Hair follicle dermal papilla cell (primary cell): Measurements from ENCODE around the gene NEK9. TPM values are rescaled to one million over a fixed set of nuclear protein-coding genes. Genes with fewer than 3 reads are reported as not detected.

Experiments used
- small RNA-seq: library from RNA; depleted of rRNA; stranded (forward); fragments of <200 nt; gene quantifications from one replicate; pipeline ENCODE3, GENCODE V24; 2012
- total RNA-seq: library from RNA; depleted of rRNA; stranded (reverse); fragments of >200 nt; gene quantifications from 2 replicates; pipeline ENCODE4 v1.2.3, GENCODE V29; 2012

The NEK9 gene
- total RNA-seq: 45.3 and 48.5 TPM in 2 replicates

DNA sequence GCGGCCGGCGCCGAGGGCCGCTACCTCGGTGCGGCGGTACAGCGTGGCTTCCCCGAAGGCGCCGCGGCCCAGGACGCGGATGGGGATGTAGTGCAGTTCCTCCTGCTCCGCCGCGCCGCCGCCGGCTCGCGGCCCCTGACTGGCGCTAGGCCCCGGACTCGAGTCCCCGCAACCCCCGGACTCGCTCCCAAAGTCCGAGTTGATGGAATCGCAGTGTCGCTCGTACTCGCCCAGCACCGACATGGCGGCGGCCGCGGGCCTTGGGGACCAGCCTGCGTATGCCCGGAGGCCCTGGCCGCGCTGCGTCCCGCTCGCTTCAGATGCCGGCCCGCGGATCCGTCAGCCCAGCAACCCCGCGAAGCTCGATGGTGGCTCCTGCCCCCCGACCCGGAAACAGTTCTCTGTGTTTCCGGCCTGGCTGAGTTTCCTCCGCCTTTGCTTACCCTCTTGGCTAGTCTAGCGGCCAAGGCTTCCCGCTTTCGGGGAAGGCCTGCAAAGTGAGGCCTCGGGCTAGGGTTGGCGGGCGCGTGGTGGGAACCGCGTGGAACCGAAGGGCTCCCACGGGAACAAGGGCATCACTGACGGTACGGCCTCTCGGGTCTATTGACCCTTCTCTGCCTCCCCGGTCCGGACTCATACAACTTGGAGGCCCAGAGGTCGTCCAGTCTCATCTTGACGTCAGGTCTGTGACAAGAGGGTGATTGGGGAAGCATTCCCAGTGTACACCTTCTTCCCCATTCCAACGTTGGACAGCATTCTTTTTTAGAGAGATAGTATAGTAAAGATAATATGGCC lies at the start of gene NEK9:
Gene NEK9 (minus strand): TSS at position 370 of the 795 bp plus-strand sequence. CDS start 127 bp downstream, at position 243.

GRCh38 chr14:75176142-75176820 lies 49.4 kb upstream of the NEK9 start, which contains the start of gene TMED10:
Gene TMED10, minus strand, starts transcription at chr14:75176612. Its CDS starts 33 bp downstream, at chr14:75176579.

GRCh38 chr14:75069121-75069810 lies 57.6 kb downstream of the NEK9 start, which contains the start of gene ZC2HC1C:
Gene ZC2HC1C, plus strand, starts transcription at chr14:75069641. Its CDS starts 933 bp downstream, at chr14:75070574.

DNA sequence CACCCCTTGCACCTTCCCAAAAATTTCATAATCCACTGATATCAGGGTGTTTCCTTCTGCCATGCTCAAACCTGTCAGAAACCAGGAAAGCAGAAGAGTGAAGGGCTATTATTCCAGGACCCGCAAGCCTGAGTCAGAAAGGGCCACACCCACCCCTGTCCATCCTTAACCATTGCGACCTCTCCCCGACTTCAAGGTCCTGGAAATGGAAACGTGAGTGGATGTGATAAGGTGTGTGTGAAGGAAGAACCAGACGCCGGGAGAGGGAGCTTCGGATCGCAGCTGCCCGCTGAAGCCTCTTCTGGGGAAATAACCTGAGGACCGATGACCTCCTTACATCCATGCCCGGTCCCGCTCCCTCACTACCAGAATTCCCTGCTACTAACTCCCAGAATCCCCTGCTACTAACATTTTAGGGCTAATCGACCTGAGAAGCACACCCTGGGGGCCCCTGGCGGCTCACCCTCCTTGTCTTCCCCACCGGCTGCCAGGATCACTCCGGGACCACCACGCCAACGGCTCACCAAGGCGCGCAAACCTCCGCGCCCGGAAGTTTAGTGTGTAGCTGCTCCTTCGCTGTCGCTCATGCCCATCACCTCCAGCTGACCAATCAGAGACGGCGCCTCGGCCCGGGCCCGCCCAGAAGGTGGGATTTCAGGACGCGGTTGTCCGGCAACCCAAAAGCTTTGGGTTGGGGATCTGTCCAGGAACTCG lies 63.2 kb downstream of the NEK9 start, which contains the start of gene ACYP1:
Gene ACYP1 (minus strand): TSS at position 534 of the 714 bp plus-strand sequence. CDS start 471 bp downstream, at position 63.

DNA sequence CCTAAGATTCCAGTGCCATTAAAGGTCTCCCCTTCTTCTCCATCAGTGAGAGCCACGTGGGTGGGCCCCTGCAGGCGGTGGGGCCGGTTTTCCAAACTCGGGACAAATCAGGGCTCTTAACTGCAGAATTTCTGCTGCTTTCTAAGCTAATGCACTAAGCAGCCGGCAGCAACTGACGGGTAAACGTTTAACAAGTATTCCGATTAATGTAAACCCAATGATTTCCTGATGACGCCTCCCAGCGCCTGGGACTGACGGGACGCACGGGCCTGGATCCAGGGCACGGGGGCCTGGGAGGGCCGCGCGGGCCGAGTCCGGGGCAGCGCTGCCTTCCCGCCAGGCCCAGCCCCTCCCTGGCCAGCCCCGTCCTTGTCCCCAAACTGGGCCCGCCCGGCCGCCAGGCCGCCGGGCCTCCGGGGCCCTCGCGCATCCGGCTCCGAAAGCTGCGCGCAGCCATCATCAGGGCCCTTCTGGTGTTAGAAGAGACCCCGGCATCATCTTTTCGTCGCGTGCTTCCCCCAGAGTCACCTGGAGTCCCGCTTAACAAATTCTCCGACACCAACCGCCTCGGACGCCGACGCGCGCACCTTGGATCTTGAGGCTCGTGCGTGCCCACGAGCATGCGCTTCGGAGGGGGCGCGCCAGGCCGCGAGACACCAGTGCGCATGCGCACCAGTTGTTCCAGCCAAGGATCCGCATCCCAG lies 75.8 kb downstream of the NEK9 start, which contains the start of gene MLH3:
Gene MLH3 (minus strand): TSS at position 616 of the 704 bp plus-strand sequence. CDS start 1,812 bp downstream, outside the sequence.

Small RNA genes within 50 kb of the gene (small RNA-seq; reads per million reads assigned to genes)
- gene HIF1AP1: not detected

Other genes starting within 250 kb of the NEK9 start
- 194 and 213 TPM in 2 replicates for gene DLST, start 245.1 kb downstream of the NEK9 start, total RNA-seq
- gene RPS6KL1, start 203.8 kb downstream of the NEK9 start, total RNA-seq: 0.32 and 1.3 TPM in 2 replicates
- gene PGF, start 171.5 kb downstream of the NEK9 start, total RNA-seq: 101 and 129 TPM in 2 replicates
- gene EIF2B2, start 124.1 kb downstream of the NEK9 start, total RNA-seq: 42.4 and 44.4 TPM in 2 replicates
- gene MLH3, start 75.6 kb downstream of the NEK9 start, total RNA-seq: 20.8 and 22.0 TPM in 2 replicates
- gene ACYP1, start 63.0 kb downstream of the NEK9 start, total RNA-seq: 7.8 and 9.9 TPM in 2 replicates
- gene ZC2HC1C, start 57.4 kb downstream of the NEK9 start, total RNA-seq: 0.85 and 1.3 TPM in 2 replicates
- 335 and 365 TPM in 2 replicates for gene TMED10, start 49.6 kb upstream of the NEK9 start, total RNA-seq
- 2.6 and 4.1 TPM in 2 replicates for gene FOS, start 151.8 kb upstream of the NEK9 start, total RNA-seq